Right ventricle myocardium inferior (tissue), 1 donor: ENCODE results near the gene FGF18. TPM values are rescaled to one million over a fixed set of nuclear protein-coding genes. Genes with fewer than 3 reads are reported as not detected.
A peak's percentile ranks its signal among the peaks of the same experiment; 100 is the strongest.

Experiments
- ATAC-seq: fragments of 200-7000 bp; cut with Tn5 transposase; one replicate; pipeline ENCODE4 v1.9.1; 2020; ENCODE audit warnings: mild to moderate bottlenecking, moderate library complexity
- DNase-seq: peaks from one replicate; pipeline ENCODE4 v3.0.0; 2021; ENCODE audit errors: missing footprints
- intact Hi-C: fragments of 100-400 bp; cut with DNase I; formaldehyde crosslinking; loops from one replicate; pipeline ENCODE4 v1.11.0; 2022
- microRNA-seq: library from miRNA; unstranded; fragments of <30 nt; microRNA quantifications from one replicate; pipeline ENCODE4 v1.2.0, GENCODE V29; 2020
- total RNA-seq: library from RNA; stranded (reverse); fragmentation: NEBNext Ultra II Directional; extraction: Animal tissue kit (Norgen Biotek cat#: 25700); gene quantifications from one replicate; pipeline ENCODE4 v1.2.1, GENCODE V29; 2021
- donor health status: DM: no; HTN: yes; CAD: no; lungs with severe emphysema.

FGF18 gene
- total RNA-seq, 1 donor from 2014 or later: 10.1 TPM

- intact Hi-C loops: no loop called here
- no peak for ATAC-seq
- peak; percentile 22 for DNase-seq
Observed at GRCh38 chr5:171506951-171507350, 87.5 kb downstream of the FGF18 start.

Small RNAs within 50 kb of the gene (microRNA-seq; reads per million reads assigned to microRNA genes)
- 3.3 reads per million for gene MIR3912

Other genes starting within 250 kb of the FGF18 start
- not detected for gene TLX3, start 110.4 kb upstream of the FGF18 start, total RNA-seq
- 365 TPM for gene NPM1, start 31.8 kb upstream of the FGF18 start, total RNA-seq